H1 (cell line): ENCODE data around the gene MAGEB10. TPM values are rescaled to one million over a fixed set of nuclear protein-coding genes. Genes with fewer than 3 reads are reported as not detected.

ENCODE experiments used
- CTCF ChIA-PET: fragments of 300-600 bp; sonication (Branson Sonifier 250); formaldehyde crosslinking; loops from one replicate; lab custom pipeline; 2021; ENCODE audit not compliant: partially characterized antibody; lab: Charles Lee
- POLR2A ChIA-PET: fragments of 300-600 bp; sonication (Branson Sonifier 250); formaldehyde crosslinking; loops from one replicate; lab custom pipeline; 2021; ENCODE audit warnings: inconsistent platforms; ENCODE audit not compliant: partially characterized antibody; lab: Charles Lee
- DNase-seq, 2 experiments: peaks; one replicate each; pipeline versions ENCODE4 v3.0.0 to v3.0.0-alpha.2; 2010 to 2022; ENCODE audit warnings: low spot score in 2 of 2, low read depth in 1 of 2, mixed read lengths in 1 of 2
- FAIRE-seq: peaks from 2 replicates; lab custom pipeline; 2011; peaks lifted over from hg19 to GRCh38; lab: Jason Lieb, UNC
- H2AFZ ChIP-seq: 2 replicates; pipeline ENCODE4 v1.8.1; 2012; ENCODE audit warnings: low read length, inconsistent platforms
- H2AK5ac ChIP-seq: 2 replicates; pipeline ENCODE4 v1.6.1; 2013; ENCODE audit warnings: low read depth, low read length
- H2BK120ac ChIP-seq: replicated peaks from 2 replicates; pipeline ENCODE3; 2013; ENCODE audit warnings: low read depth, low read length, inconsistent platforms
- H2BK12ac ChIP-seq: 2 replicates; pipeline ENCODE4 v1.6.1; 2013; ENCODE audit warnings: low read depth, low read length
- H2BK15ac ChIP-seq: 2 replicates; pipeline ENCODE4 v1.6.1; 2013; ENCODE audit warnings: low read length
- H2BK20ac ChIP-seq: 2 replicates; pipeline ENCODE4 v1.6.1; 2013; ENCODE audit warnings: low read length
- H2BK5ac ChIP-seq: 2 replicates; pipeline ENCODE4 v1.6.1; 2013; ENCODE audit warnings: low read depth, low read length
- H3K14ac ChIP-seq: 2 replicates; pipeline ENCODE4 v1.6.1; 2013; ENCODE audit warnings: inconsistent platforms; ENCODE audit not compliant: insufficient read length
- H3K18ac ChIP-seq: 2 replicates; pipeline ENCODE4 v1.6.1; 2013; ENCODE audit warnings: low read length; ENCODE audit errors: extremely low read depth
- H3K23ac ChIP-seq: 2 replicates; pipeline ENCODE4 v1.6.1; 2013; ENCODE audit warnings: inconsistent platforms; ENCODE audit not compliant: insufficient read length
- H3K23me2 ChIP-seq: 2 replicates; pipeline ENCODE4 v1.6.1; 2013; ENCODE audit warnings: low read depth, low read length
- H3K27ac ChIP-seq: 2 replicates; pipeline ENCODE4 v1.6.1; 2011; ENCODE audit warnings: low read depth, low read length, inconsistent platforms
- H3K27me3 ChIP-seq, 4 experiments: replicated peaks in 1 of 4; 1 replicate in 1 of 4; 2 replicates in 3 of 4; pipeline versions ENCODE4 v1.6.1 to v1.8.1; 2011 to 2013; ENCODE audit warnings: low read length in 3 of 4, mild to moderate bottlenecking in 3 of 4, inconsistent platforms in 2 of 4, mixed read lengths in 2 of 4, moderate library complexity in 1 of 4; ENCODE audit not compliant: control insufficient read depth in 3 of 4, insufficient read depth in 3 of 4; ENCODE audit errors: extremely low read depth in 1 of 4
- H3K36me3 ChIP-seq, 4 experiments: 2 replicates each; pipeline versions ENCODE4 v1.6.1 to v1.8.1; 2011 to 2013; ENCODE audit warnings: mild to moderate bottlenecking in 4 of 4, low read length in 3 of 4, moderate library complexity in 2 of 4, control low read depth in 1 of 4, inconsistent platforms in 1 of 4; ENCODE audit not compliant: insufficient read depth in 4 of 4, control insufficient read depth in 2 of 4
- H3K4ac ChIP-seq: replicated peaks from 2 replicates; pipeline ENCODE3; 2013; ENCODE audit warnings: low read length, low read depth, mixed read lengths, inconsistent platforms; ENCODE audit not compliant: insufficient read length
- H3K4me1 ChIP-seq, 4 experiments: replicated peaks in 1 of 4; 1 replicate in 1 of 4; 2 replicates in 3 of 4; pipeline versions ENCODE4 v1.6.1 to v1.8.1; 2011 to 2013; ENCODE audit warnings: low read length in 3 of 4, inconsistent platforms in 2 of 4, mixed read lengths in 1 of 4; ENCODE audit not compliant: insufficient read depth in 4 of 4, control insufficient read depth in 3 of 4
- H3K4me2 ChIP-seq, 2 experiments: 2 replicates each; pipeline versions ENCODE4 v1.6.1 to v1.8.1; 2011 to 2013; ENCODE audit warnings: low read depth in 2 of 2, low read length in 2 of 2, control low read depth in 1 of 2, inconsistent platforms in 1 of 2, mild to moderate bottlenecking in 1 of 2; ENCODE audit not compliant: insufficient read depth in 1 of 2
- H3K4me3 ChIP-seq, 4 experiments: fragments of 200-600, 300-600 bp in 1 of 4; sonication (generic), shearing (Covaris generic), sonication (Bioruptor Twin) in 1 of 4; 2 replicates each; pipeline versions ENCODE4 v1.5.1 to v1.8.1; 2011 to 2016; ENCODE audit warnings: low read length in 4 of 4, low read depth in 3 of 4, control low read depth in 2 of 4, inconsistent platforms in 2 of 4, mild to moderate bottlenecking in 2 of 4, mixed read lengths in 1 of 4, moderate library complexity in 1 of 4; ENCODE audit not compliant: insufficient read depth in 2 of 4; ENCODE audit errors: extremely low read depth in 1 of 4
- H3K56ac ChIP-seq: replicated peaks from 2 replicates; pipeline ENCODE3; 2013; ENCODE audit warnings: low read depth, mild to moderate bottlenecking, mixed read lengths, low read length, inconsistent platforms; ENCODE audit not compliant: insufficient read length
- H3K79me1 ChIP-seq: 2 replicates; pipeline ENCODE4 v1.6.1; 2013; ENCODE audit warnings: low read depth, low read length, control low read depth
- H3K79me2 ChIP-seq, 2 experiments: 2 replicates each; pipeline versions ENCODE4 v1.6.1 to v1.8.1; 2012 to 2013; ENCODE audit warnings: low read length in 2 of 2, mild to moderate bottlenecking in 2 of 2, inconsistent platforms in 1 of 2; ENCODE audit not compliant: insufficient read depth in 2 of 2, control insufficient read depth in 1 of 2
- H3K9ac ChIP-seq, 4 experiments: replicated peaks in 1 of 4; 1 replicate in 1 of 4; 2 replicates in 3 of 4; pipeline versions ENCODE4 v1.6.1 to v1.8.1; 2011 to 2013; ENCODE audit warnings: low read depth in 3 of 4, low read length in 3 of 4, control low read depth in 2 of 4, mild to moderate bottlenecking in 2 of 4, moderate library complexity in 2 of 4, inconsistent platforms in 1 of 4; ENCODE audit errors: extremely low read depth in 1 of 4
- H3K9me3 ChIP-seq, 2 experiments: 2 replicates each; pipeline versions ENCODE4 v1.6.1 to v1.8.1; 2012 to 2013; ENCODE audit warnings: mild to moderate bottlenecking in 2 of 2, moderate library complexity in 2 of 2, control low read depth in 1 of 2, inconsistent platforms in 1 of 2, low read depth in 1 of 2, low read length in 1 of 2, mixed read lengths in 1 of 2; ENCODE audit not compliant: insufficient read depth in 2 of 2
- H4K20me1 ChIP-seq, 2 experiments: replicated peaks in 1 of 2; 2 replicates each; pipeline versions ENCODE3 to v1.8.1; 2011 to 2013; ENCODE audit warnings: inconsistent platforms in 2 of 2, low read length in 2 of 2, mild to moderate bottlenecking in 1 of 2; ENCODE audit not compliant: insufficient read depth in 2 of 2, control insufficient read depth in 1 of 2
- H4K5ac ChIP-seq: 2 replicates; pipeline ENCODE4 v1.6.1; 2013; ENCODE audit warnings: low read length, low read depth, mixed read lengths, inconsistent platforms; ENCODE audit not compliant: insufficient read length
- H4K8ac ChIP-seq: 2 replicates; pipeline ENCODE4 v1.8.0; 2013; ENCODE audit warnings: mild to moderate bottlenecking, moderate library complexity, low read length, inconsistent platforms; ENCODE audit not compliant: insufficient read depth; ENCODE audit errors: extremely low read depth
- H4K91ac ChIP-seq: replicated peaks from 2 replicates; pipeline ENCODE3; 2013; ENCODE audit warnings: low read length, mixed read lengths, inconsistent platforms; ENCODE audit not compliant: insufficient read length
- BACH1 ChIP-seq: IDR thresholded peaks from 2 replicates; pipeline ENCODE4 v1.6.1; 2012; ENCODE audit warnings: low read length, improper control_type of control experiment
- CEBPB ChIP-seq: IDR thresholded peaks from 2 replicates; pipeline ENCODE4 v1.6.1; 2012; ENCODE audit warnings: low read depth, low read length
- CHD2 ChIP-seq: IDR thresholded peaks from 2 replicates; pipeline ENCODE4 v1.6.1; 2012; ENCODE audit warnings: low read length, improper control_type of control experiment
- EP300 ChIP-seq, 2 experiments: IDR thresholded peaks; 1 replicate in 1 of 2; 2 replicates in 1 of 2; pipeline ENCODE4 v1.6.1; 2011 to 2012; ENCODE audit warnings: low read depth in 2 of 2, low read length in 2 of 2, mild to moderate bottlenecking in 2 of 2, borderline replicate concordance in 1 of 2, inconsistent platforms in 1 of 2, moderate library complexity in 1 of 2
- KDM4A ChIP-seq: IDR thresholded peaks from one replicate; pipeline ENCODE4 v1.7.1; 2012; ENCODE audit warnings: low read depth, mild to moderate bottlenecking, moderate library complexity, low read length, inconsistent platforms; ENCODE audit not compliant: severe bottlenecking
- NANOG ChIP-seq: IDR thresholded peaks from 2 replicates; pipeline ENCODE4 v1.6.1; 2011; ENCODE audit warnings: low read length, low read depth, mild to moderate bottlenecking, inconsistent platforms; ENCODE audit not compliant: insufficient read depth, poor library complexity, severe bottlenecking
- SP2 ChIP-seq: IDR thresholded peaks from 2 replicates; pipeline ENCODE4 v1.6.1; 2012; ENCODE audit warnings: mild to moderate bottlenecking, low read length, inconsistent platforms
- polyA plus RNA-seq, 7 experiments: library from polyadenylated mRNA; depleted of rRNA in 3 of 7; stranded (reverse) in 5 of 7; unstranded in 2 of 7; fragments of >200 nt in 5 of 7; fragments of 200-250 nt in 2 of 7; gene quantifications; 1 replicate in 5 of 7; 2 replicates in 1 of 7; 4 replicates in 1 of 7; pipeline versions ENCODE4 v1.2.1 to v1.2.3, GENCODE V29; 2011 to 2013; ENCODE audit warnings: missing spikeins in 2 of 7, mixed read lengths in 2 of 7
- total RNA-seq: library from RNA; stranded (reverse); fragmentation: NEBNext Ultra II Directional; extraction: Animal tissue kit (Norgen Biotek cat#: 25700); gene quantifications from 2 replicates; pipeline ENCODE4 v1.2.1, GENCODE V29; 2021

MAGEB10 gene
- total and polyA plus RNA-seq, 2 of the 8 experiments (the other 6 are each of a cell fraction or from before 2014, with no cell fraction given), result not detected

DNA sequence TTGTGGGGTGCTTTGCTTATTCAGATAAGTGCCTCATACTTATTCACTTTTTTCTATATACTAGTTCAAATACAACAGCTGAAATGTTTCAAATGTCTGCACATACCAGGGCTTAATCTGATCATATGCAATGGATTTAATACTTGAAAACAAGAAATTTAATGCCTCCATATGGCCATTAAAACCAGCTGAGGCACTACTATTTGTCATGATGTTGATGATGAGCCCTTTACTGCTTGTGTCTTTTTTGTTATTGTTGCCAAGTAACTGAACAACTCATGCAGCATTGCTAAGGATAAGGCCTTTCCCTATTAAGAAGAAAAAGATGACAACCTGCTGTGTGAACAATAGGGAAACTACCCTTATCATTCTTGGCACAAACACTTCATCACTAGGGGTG lies 52.5 kb downstream of the MAGEB10 start:
- Histone ChIP-seq H2AFZ (no peak overlapping the region), H3K4ac (no peak overlapping the region), H2BK120ac (no peak overlapping the region), H3K9me3 (no peaks in the 10 kb centered on the region), H2BK12ac (no peak overlapping the region), H3K9ac (no peak overlapping the region), H3K18ac (no peak overlapping the region), H2BK20ac (no peak overlapping the region), H3K27ac (no peak overlapping the region), H4K91ac (no peak overlapping the region), H2BK5ac (no peak overlapping the region), H3K79me2 (no peaks in the 10 kb centered on the region)
- CTCF ChIA-PET, result no interaction called here
- no peak for FAIRE-seq
- TF ChIP-seq CEBPB (no peak), KDM4A (no peak), CHD2 (no peak), SP2 (no peak), EP300 (IDR thresholded peaks at IDR 0.05; ENCODE audit: borderline replicate concordance in 1 of 2, low read depth in 2 of 2, low read length in 2 of 2) (no peak), NANOG (no peak), BACH1 (no peak)
- TF ChIP-seq, all 59 proteins: peak for 0
- Histone ChIP-seq H3K4me1 (peaks cover 0 to 4% (median 0%) of the 10 kb centered on the region in 4 experiments; a peak in 3 of 7 replicates), H3K23ac (no peak overlapping the region), H3K4me2 (no peak overlapping the region), H3K14ac (no peak overlapping the region), H2BK15ac (no peak overlapping the region), H3K79me1 (no peaks in the 10 kb centered on the region), H3K36me3 (no peaks in the 10 kb centered on the region), H4K8ac (no peak overlapping the region), H3K4me3 (no peak overlapping the region), H3K27me3 (peaks cover 0 to 7% (median 6%) of the 10 kb centered on the region in 4 experiments; a peak in 5 of 7 replicates), H4K5ac (no peak overlapping the region), H3K23me2 (no peaks in the 10 kb centered on the region), H2AK5ac (no peak overlapping the region), H3K56ac (no peak overlapping the region), H4K20me1 (no peaks in the 10 kb centered on the region)
- DNase-seq, result no peak
- POLR2A ChIA-PET, result no interaction called here
